ENCODE results near the gene VPS26A. TPM values are rescaled to one million over a fixed set of nuclear protein-coding genes. Genes with fewer than 3 reads are reported as not detected.
A peak's percentile ranks its signal among the peaks of the same experiment; 100 is the strongest.

VPS26A gene
- total RNA-seq, 2 donors from 2014 or later, result 28.7 to 36.7 TPM

DNA sequence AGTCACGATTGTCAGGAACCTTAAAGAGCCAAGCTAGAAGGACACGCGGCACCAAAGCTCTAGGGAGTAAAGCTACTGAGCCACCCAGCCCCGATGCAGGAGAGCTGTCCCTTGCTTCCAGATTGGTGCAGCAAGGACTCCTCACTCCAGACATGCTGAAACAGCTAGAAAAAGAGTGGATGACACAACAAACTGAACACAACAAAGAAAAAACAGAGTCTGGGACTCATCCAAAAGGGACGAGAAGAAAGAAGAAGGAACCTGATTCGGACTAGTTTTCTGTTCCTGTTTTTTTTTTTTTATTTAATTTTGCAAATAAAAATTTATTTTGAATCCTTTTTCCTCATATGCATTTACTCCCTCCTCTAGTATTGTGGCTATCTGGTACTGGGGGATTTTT lies 84.8 kb downstream of the VPS26A start:
- Mint-ChIP-seq H3K27ac (no peak overlapping the region), H3K4me3 (no peak overlapping the region), H3K27me3 (no peaks in the 10 kb centered on the region), H3K36me3 (ENCODE audit: low read depth) (peaks cover 6% of the 10 kb centered on the region), H3K4me1 (no peaks in the 10 kb centered on the region)
- ATAC-seq, result no peak
- no peak for DNase-seq
- H3K9me3 ChIP-seq (ENCODE audit: control insufficient read depth, low read length, poor library complexity, severe bottlenecking), result no peaks in the 10 kb centered on the region

DNA sequence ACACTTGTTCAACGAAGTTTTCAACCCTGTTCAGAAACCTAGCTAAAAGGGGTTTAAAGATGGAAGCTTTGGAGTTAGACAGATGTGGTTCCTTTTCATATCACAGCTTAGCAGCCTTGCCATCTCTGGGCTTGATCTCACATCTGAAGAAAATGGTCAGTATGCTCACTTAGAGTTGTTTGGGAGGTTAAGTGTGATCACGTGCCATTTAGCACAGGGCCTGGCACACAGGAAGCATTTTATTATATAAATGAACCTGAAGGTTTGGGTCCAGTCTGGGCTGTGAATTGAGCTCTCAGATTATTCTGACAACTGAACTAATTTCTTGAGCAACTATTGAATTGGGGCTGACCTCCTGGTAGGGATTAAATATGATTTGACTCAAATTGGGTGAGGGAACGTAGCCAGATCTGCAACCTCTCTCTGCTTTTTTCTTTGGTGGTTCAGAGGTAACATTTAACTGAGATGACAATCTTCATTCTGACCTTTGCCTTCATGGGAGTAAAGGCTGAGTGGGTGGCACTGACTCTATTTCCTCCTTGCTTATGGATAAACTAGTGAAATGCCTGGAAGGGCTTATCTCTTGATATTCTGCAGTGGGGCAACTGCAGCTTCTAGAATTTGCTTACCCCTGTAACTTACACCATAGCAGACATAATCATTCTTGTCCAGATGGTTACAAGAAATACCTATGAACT lies 86.0 kb downstream of the VPS26A start:
- peaks cover 8% of the 10 kb centered on the region for H3K4me1 Mint-ChIP-seq
- H3K27ac Mint-ChIP-seq, result peak overlapping the region; percentile 16
- H3K27me3 Mint-ChIP-seq, result no peaks in the 10 kb centered on the region
- peaks cover 6% of the 10 kb centered on the region for H3K36me3 Mint-ChIP-seq (ENCODE audit: low read depth)
- ATAC-seq (no peak), DNase-seq (no peak)
- H3K9me3 ChIP-seq (ENCODE audit: control insufficient read depth, low read length, poor library complexity, severe bottlenecking), result no peaks in the 10 kb centered on the region
- peak overlapping the region; percentile 25 for H3K4me3 Mint-ChIP-seq

DNA sequence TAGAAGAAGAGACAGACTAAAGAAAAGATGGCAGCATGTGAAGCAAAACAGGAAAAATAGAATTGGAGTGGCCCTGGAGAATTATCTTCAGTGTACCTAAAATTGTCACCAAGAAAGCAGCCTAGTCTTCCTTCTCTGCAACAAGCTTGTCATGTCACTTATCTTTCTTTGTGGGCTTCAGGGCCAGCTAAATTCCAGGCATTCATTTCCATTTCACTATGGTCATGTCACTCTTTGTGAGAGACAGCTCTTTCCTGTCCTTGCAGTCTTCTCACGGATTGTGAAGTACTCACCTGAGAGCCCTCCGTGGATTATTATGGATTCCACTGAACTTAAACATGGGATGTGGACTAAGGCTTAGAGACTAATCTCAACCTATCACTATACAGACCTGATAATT lies 87.1 kb downstream of the VPS26A start:
- ATAC-seq, result no peak
- no peak overlapping the region for H3K27ac Mint-ChIP-seq
- no peak for DNase-seq
- H3K9me3 ChIP-seq (ENCODE audit: control insufficient read depth, low read length, poor library complexity, severe bottlenecking), result no peaks in the 10 kb centered on the region
- H3K4me1 Mint-ChIP-seq, result peaks cover 16% of the 10 kb centered on the region
- H3K27me3 Mint-ChIP-seq, result no peaks in the 10 kb centered on the region
- peaks cover 6% of the 10 kb centered on the region for H3K36me3 Mint-ChIP-seq (ENCODE audit: low read depth)
- no peak overlapping the region for H3K4me3 Mint-ChIP-seq

DNA sequence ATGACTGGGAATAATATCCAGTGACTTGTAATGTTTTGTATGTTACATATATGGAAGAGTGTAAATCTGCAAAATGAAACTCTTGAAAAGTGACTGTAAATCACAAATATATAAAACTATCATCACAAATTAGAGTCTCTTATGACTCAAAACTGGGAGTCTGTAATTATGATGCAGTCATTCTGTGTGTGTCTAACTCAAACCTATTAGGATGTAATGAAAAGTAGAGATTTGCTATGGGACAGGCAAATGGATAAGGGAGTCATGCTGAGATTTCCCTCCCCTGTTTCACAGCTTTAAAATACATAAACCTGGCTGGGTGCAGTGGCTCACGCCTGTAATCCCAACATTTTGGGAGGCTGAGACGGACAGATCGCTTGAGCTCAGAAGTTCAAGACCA lies 87.5 kb downstream of the VPS26A start:
- Mint-ChIP-seq H3K27ac (no peak overlapping the region), H3K4me3 (no peak overlapping the region), H3K36me3 (ENCODE audit: low read depth) (peaks cover 6% of the 10 kb centered on the region), H3K27me3 (no peaks in the 10 kb centered on the region), H3K4me1 (peaks cover 16% of the 10 kb centered on the region)
- ATAC-seq, result no peak
- no peak for DNase-seq
- H3K9me3 ChIP-seq (ENCODE audit: control insufficient read depth, low read length, poor library complexity, severe bottlenecking), result no peaks in the 10 kb centered on the region

DNA sequence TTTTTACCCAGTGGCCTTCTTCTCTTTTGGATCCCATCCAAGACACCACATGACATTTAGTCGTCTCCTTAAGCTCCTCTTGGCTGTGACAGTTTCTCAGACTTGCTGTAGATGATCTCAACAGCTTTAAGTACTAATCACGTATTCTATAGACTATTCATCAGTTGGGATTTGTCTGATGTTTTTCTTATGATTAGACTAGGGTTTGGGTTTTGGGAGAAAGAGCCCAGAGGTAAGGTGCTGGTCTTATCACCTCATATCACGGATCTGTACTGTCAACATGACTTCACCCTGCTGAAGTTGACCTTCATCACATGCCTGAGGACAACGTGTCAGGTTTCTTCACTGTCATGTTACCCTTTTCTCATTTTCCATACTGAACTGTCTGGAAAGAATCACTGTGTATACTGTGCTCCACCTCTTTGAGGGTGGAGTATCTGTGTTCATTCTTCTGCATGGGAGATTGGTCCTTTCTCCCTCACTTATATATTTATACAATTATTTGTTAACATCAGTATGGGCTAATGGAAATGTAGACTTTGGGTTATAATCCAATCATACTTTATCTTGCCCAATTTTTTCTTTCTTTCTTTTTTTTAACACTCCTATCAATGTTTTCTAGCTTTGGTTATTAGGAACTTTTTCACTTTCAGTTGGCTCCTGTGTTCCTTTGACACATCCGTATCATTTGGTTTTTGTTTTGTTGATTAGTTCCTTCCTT lies 89.8 kb downstream of the VPS26A start:
- ATAC-seq (no peak), DNase-seq (no peak)
- no peaks in the 10 kb centered on the region for H3K9me3 ChIP-seq (ENCODE audit: control insufficient read depth, low read length, poor library complexity, severe bottlenecking)
- H3K27ac Mint-ChIP-seq, result peak overlapping the region; percentile 8
- no peaks in the 10 kb centered on the region for H3K27me3 Mint-ChIP-seq
- H3K4me1 Mint-ChIP-seq, result peaks cover 16% of the 10 kb centered on the region
- H3K4me3 Mint-ChIP-seq, result no peak overlapping the region
- peaks cover 2% of the 10 kb centered on the region for H3K36me3 Mint-ChIP-seq (ENCODE audit: low read depth)

DNA sequence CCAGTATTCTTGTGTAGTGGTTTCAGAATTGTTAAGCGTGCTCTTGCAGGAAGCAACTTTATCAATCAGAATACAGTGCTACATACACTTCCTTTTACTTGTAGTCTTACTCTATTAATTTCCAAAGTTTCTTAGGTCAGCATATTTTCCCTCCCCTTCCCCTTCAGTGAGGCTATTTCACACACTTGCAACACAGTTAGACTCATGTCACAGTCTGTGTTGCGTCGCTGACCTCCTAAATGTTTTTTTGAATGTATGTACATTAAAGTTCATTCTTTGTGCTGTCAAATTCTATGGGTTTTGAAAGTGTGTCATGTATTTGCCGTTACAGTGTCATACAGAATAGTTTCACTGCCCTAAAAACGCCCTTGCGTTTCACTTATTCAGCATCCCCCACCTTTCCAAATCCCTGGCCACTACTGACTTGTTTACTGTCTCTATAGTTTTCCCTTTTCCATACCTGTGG lies 90.7 kb downstream of the VPS26A start:
- Mint-ChIP-seq H3K27ac (peak overlapping the region; percentile 91), H3K4me3 (no peak overlapping the region), H3K27me3 (no peaks in the 10 kb centered on the region), H3K4me1 (peaks cover 16% of the 10 kb centered on the region), H3K36me3 (ENCODE audit: low read depth) (no peaks in the 10 kb centered on the region)
- peak; percentile 37 for ATAC-seq
- H3K9me3 ChIP-seq (ENCODE audit: control insufficient read depth, low read length, poor library complexity, severe bottlenecking), result no peaks in the 10 kb centered on the region
- no peak for DNase-seq

DNA sequence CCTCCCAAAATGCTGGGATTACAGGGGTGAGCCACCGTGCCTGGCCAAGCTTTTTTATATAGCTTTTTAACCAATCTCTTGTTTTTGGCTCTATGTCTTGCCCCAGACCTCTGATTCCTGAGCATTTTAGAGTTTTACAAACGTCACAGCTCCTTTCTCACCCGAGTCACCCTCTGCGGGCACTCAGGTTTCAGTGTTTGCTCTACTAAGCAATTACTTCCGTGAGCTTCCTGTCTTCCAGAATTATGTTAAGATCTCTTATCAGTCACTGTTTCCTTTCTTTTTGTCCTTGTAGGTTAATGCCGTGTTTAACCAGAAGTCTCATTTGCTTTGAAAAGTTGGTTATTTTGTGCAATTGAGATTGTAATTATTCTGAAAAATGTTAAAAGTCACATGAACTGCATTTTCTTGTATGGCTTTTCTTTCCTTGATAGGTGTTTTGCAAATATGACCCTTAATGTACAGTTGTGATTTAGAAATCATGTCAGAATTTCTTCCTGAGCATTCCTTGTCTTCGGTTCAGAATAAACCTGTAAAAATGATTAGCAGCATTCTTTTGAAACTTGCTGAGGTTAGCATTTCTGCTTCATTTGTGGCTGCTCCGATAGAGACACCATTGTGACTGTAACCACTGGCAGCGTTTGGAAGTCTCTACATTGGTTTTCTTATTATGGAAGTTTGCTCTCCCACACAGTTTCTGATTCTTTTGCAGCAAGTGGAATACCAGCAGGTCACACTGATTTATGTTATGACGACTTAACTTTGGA lies 91.6 kb downstream of the VPS26A start:
- peaks cover 16% of the 10 kb centered on the region for H3K4me1 Mint-ChIP-seq

DNA sequence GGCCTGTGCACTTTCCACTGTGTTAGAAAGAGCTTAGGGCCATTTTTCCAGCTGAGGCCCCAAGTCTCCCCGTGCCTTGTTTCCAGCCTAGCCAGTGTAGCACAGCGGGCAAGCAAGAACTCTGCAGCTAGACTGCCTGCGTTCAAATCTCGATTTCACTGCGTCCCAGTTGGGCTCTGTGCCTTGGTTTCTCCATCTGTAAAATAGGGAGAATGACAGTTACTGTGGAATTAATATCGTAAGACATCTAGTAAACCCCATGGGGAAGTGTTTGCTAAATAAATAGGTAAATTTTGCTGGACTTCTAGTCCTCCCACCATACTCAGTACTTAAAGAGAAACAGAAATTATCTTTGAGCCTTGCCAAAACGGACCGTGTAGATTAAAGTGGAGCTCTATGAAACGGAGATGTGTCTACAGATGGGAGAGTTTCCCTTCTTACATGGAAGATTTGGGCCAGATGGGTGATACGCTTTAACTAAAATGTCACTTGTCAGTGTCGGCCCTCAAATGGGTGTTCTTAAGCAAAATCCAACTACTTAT lies 92.7 kb downstream of the VPS26A start:
- no peak overlapping the region for H3K27ac Mint-ChIP-seq
- no peaks in the 10 kb centered on the region for H3K27me3 Mint-ChIP-seq
- H3K4me3 Mint-ChIP-seq, result no peak overlapping the region
- ATAC-seq (no peak), DNase-seq (no peak)
- peaks cover 18% of the 10 kb centered on the region for H3K4me1 Mint-ChIP-seq
- H3K9me3 ChIP-seq (ENCODE audit: control insufficient read depth, low read length, poor library complexity, severe bottlenecking), result no peaks in the 10 kb centered on the region
- no peaks in the 10 kb centered on the region for H3K36me3 Mint-ChIP-seq (ENCODE audit: low read depth)

More for the DNA sequence above, 91.6 kb downstream of the VPS26A start:
- no peaks in the 10 kb centered on the region for H3K36me3 Mint-ChIP-seq (ENCODE audit: low read depth)
- no peaks in the 10 kb centered on the region for H3K27me3 Mint-ChIP-seq
- no peaks in the 10 kb centered on the region for H3K9me3 ChIP-seq (ENCODE audit: control insufficient read depth, low read length, poor library complexity, severe bottlenecking)
- peak overlapping the region; percentile 91 for H3K27ac Mint-ChIP-seq
- no peak for DNase-seq
- ATAC-seq, result peak; percentile 74
- peak overlapping the region; percentile 57 for H3K4me3 Mint-ChIP-seq

DNA sequence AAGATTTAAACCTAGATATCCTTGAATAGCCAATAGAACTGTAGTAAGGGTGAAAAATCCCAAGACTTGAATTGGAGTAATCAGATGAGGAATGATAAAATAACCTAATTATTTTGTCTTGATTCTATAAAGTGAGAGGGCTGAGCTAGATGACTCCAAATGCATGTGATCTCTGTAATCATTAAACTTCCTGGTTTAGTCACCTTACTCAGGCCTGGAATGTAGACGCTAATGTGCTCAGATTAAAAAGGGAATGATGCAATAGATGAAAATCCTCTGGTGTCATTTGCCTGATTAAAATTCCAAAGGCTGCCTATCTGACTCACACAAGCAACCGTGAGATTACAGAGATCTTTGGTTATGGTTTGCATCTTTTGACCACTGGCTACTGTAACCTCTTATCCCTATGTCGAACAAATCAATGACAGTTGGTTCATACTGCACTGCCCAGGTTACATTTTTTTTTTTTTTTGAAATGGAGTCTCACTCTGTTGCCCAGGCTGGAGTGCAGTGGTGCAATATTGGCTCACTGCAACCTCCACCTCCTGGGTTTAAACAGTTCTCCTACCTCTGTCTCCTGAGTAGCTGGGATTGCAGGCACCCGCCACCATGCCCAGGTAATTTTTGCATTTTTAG lies 93.3 kb downstream of the VPS26A start:
- no peak for DNase-seq
- peaks cover 21% of the 10 kb centered on the region for H3K4me1 Mint-ChIP-seq
- no peaks in the 10 kb centered on the region for H3K9me3 ChIP-seq (ENCODE audit: control insufficient read depth, low read length, poor library complexity, severe bottlenecking)
- H3K36me3 Mint-ChIP-seq (ENCODE audit: low read depth), result no peaks in the 10 kb centered on the region
- no peak overlapping the region for H3K27ac Mint-ChIP-seq
- no peaks in the 10 kb centered on the region for H3K27me3 Mint-ChIP-seq
- H3K4me3 Mint-ChIP-seq, result no peak overlapping the region
- no peak for ATAC-seq

DNA sequence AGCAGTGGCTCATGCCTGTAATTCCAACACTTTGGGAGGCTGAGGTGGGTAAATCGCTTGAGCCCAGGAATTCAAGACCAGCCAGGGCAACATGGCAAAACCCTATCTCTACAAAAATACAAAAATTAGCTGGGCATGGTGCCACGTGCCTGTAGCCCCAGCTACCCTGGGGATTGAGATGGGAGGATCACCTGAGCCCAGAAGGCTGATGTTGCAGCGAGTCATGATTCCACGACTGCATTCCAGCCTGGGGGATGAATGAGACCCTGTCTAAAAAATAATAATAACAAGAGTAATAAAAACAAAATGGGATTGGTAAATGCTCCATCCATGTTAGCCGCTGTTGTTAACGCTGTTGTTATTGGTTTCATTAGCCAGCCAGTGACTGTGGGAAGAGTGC lies 94.9 kb downstream of the VPS26A start:
- Mint-ChIP-seq H3K36me3 (ENCODE audit: low read depth) (no peaks in the 10 kb centered on the region), H3K4me3 (no peak overlapping the region), H3K4me1 (peaks cover 29% of the 10 kb centered on the region), H3K27ac (no peak overlapping the region), H3K27me3 (no peaks in the 10 kb centered on the region)
- no peak for ATAC-seq
- DNase-seq, result no peak
- no peaks in the 10 kb centered on the region for H3K9me3 ChIP-seq (ENCODE audit: control insufficient read depth, low read length, poor library complexity, severe bottlenecking)

DNA sequence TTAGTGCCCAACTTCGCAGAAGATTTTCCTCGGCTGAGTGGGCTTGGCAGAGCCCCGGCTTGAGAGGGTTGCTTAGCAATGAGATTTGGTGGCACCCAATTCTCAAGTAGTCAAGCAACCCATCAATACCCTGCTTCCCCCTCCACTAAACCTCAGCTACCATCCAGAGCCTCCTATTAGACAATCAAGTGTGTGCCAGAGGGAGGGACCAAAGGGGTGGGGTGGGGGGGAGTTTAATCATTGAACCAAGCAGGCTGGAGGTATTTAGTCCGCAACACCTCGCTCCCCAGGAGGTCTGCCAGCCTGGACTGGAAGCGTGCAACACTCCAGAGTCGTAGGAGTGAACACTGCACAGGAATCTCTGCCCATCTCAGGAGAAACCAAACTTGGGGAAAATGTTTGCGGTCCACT lies 96.1 kb downstream of the VPS26A start, which contains the start of gene HKDC1:
Gene HKDC1, plus strand, starts transcription at position 292 of the 411 bp plus-strand sequence. Its CDS starts 104 bp downstream, at position 396.
- Mint-ChIP-seq H3K27me3 (no peaks in the 10 kb centered on the region), H3K4me1 (peaks cover 25% of the 10 kb centered on the region)

DNA sequence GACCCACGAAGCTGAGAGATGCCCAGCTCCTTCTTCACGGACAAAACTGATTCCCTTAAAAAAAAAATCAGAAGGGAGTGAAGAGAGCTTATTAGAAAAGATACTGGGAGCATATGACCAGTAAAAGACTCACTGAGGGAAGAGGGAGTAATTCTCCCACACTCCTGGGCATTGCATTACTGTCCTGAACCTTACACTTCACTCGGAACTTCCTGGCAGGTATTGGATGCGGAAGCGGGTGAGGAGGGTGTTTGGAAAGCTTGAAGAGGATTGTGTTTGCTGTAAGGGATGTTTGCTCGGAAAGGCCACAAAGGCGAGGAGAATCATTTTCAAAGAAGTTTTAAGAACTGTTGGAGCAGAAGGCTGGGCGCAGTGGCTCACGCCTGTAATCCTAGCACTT lies 96.5 kb downstream of the VPS26A start:
- ATAC-seq, result no peak
- no peaks in the 10 kb centered on the region for H3K36me3 Mint-ChIP-seq (ENCODE audit: low read depth)
- H3K9me3 ChIP-seq (ENCODE audit: control insufficient read depth, low read length, poor library complexity, severe bottlenecking), result no peaks in the 10 kb centered on the region
- DNase-seq, result no peak
- H3K4me3 Mint-ChIP-seq, result peak overlapping the region; percentile 59
- no peaks in the 10 kb centered on the region for H3K27me3 Mint-ChIP-seq
- H3K27ac Mint-ChIP-seq, result peak overlapping the region; percentile 27
- peaks cover 26% of the 10 kb centered on the region for H3K4me1 Mint-ChIP-seq

More for the DNA sequence above, 96.1 kb downstream of the VPS26A start, which contains the start of gene HKDC1:
- no peak for ATAC-seq
- Mint-ChIP-seq H3K36me3 (ENCODE audit: low read depth) (no peaks in the 10 kb centered on the region), H3K4me3 (peak within 1 kb of the TSS; percentile 59), H3K27ac (peak within 1 kb of the TSS; percentile 27)
- H3K9me3 ChIP-seq (ENCODE audit: control insufficient read depth, low read length, poor library complexity, severe bottlenecking), result no peaks in the 10 kb centered on the region
- no peak for DNase-seq

Measured in T-helper 17 cell (primary cell).